ENCODE measurements around the gene ASCC1.

DNA sequence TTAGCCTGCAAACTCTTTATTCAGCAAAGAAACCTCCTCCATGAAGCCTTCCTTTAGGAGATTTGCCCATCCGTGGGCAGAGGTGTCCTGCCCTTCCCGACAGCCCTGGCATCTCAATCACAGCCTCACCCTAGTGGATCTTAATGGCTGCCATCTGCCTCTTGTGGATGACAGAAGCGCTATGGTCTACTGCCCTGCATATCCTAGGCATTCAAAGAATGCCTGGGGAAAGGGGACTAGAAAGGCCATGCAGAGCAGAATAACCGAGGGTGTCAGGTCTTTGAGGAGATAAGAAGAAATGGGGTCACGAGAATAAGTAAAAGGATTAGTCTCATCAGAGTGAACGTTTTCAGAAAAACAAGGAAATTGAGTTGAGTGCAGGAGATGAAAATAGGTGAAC, 70.0 kb downstream of the ASCC1 start:
- TF ChIP-seq, protein P1, sequence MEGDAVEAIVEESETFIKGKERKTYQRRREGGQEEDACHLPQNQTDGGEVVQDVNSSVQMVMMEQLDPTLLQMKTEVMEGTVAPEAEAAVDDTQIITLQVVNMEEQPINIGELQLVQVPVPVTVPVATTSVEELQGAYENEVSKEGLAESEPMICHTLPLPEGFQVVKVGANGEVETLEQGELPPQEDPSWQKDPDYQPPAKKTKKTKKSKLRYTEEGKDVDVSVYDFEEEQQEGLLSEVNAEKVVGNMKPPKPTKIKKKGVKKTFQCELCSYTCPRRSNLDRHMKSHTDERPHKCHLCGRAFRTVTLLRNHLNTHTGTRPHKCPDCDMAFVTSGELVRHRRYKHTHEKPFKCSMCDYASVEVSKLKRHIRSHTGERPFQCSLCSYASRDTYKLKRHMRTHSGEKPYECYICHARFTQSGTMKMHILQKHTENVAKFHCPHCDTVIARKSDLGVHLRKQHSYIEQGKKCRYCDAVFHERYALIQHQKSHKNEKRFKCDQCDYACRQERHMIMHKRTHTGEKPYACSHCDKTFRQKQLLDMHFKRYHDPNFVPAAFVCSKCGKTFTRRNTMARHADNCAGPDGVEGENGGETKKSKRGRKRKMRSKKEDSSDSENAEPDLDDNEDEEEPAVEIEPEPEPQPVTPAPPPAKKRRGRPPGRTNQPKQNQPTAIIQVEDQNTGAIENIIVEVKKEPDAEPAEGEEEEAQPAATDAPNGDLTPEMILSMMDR (conservative IDR thresholded peaks at IDR 0.05 in 1 of 2, IDR thresholded peaks at IDR 0.05 in 1 of 2; ENCODE audit: extremely low read depth in 1 of 2, insufficient read depth in 1 of 2, low read depth in 1 of 2, low read length in 2 of 2) = no peak
- no peak for TF ChIP-seq EZH2 (IDR thresholded peaks at IDR 0.05; ENCODE audit: borderline replicate concordance, low read length)

All from mammary epithelial cell (primary cell).